GM12891 (cell line): ENCODE results near the gene STAB2.

Experiments used
- POLR2A ChIP-seq: IDR thresholded peaks from 2 replicates; pipeline ENCODE4 v1.6.1; 2011; ENCODE audit warnings: low read depth, low read length, control low read depth
- POLR2AphosphoS5 ChIP-seq: IDR thresholded peaks from 2 replicates; pipeline ENCODE4 v1.6.1; 2011; ENCODE audit warnings: low read depth, low read length, control low read depth
- POU2F2 ChIP-seq: IDR thresholded peaks from 2 replicates; pipeline ENCODE4 v1.6.1; 2011; ENCODE audit warnings: low read depth, mild to moderate bottlenecking, control low read depth, low read length, moderate library complexity
- SPI1 ChIP-seq: IDR thresholded peaks from 2 replicates; pipeline ENCODE4 v1.6.1; 2011; ENCODE audit warnings: low read depth, low read length, control low read depth
- TAF1 ChIP-seq: IDR thresholded peaks from 2 replicates; pipeline ENCODE4 v1.6.1; 2011; ENCODE audit warnings: low read depth, low read length, control low read depth

DNA sequence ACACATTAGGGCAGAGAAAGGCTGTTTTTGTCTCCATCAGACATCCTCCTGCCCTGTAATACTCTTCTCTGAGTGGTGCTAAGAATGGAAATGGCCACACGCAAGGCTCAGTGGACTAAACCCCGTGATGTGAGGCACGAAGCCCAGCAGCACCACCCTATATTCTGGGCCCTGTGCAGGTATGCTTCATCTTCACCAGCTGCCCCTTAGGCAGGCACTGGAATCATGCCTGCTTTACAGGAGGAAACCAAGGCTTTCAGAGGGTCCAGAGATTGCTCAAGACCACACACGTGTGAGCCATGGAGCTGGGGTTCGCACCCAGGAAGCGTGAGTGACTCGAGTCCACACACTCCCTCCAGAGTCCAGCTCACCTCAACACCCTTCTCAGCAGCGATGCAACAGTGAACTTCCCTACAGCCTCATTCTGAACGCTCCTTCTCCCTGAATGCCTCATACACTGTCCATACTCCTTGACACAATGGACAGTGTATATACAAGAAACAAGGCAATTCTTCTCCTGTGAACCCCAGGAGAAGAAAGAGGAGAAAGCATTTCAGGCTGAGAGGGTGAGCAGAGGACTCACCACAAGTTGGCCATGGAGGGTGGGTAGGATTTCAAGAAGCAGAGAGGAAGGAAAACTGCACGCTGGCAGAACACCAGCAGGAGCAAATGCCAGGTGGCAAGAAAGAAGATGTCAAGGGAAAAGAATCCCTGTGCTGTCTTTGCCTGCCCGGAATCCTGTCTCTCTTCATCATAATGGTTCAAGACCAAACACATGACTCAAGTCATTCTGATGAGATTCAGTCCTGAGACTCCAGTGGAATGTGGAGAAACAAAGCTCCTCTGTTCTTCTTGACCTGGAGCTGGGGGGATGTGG, 214.9 kb downstream of the STAB2 start:
- TF ChIP-seq POLR2A (no peak), POLR2AphosphoS5 (no peak), TAF1 (no peak), SPI1 (no peak), POU2F2 (no peak)
